Ovary (tissue), 3 donors: ENCODE data around the gene PRDM16.

ENCODE experiments used
- EP300 ChIP-seq: sonication (generic); formaldehyde crosslinking; IDR thresholded peaks from one replicate; pipeline ENCODE4 v1.6.1; 2017; ENCODE audit warnings: antibody characterized with exemption
- POLR2A ChIP-seq: fragments of 450-650 bp; IDR thresholded peaks from one replicate; pipeline ENCODE4 v1.6.1; 2017; ENCODE audit warnings: antibody characterized with exemption, mild to moderate bottlenecking, moderate library complexity
- TF ChIP-seq, protein P1 (sequence below), 3 donors: fragments of 450-650 bp in 2 of 3; fragments of 200-600 bp in 1 of 3; IDR thresholded peaks; one replicate each; pipeline versions ENCODE4 v1.5.1 to v1.8.0; 2016 to 2022; ENCODE audit warnings: antibody characterized with exemption in 3 of 3, mild to moderate bottlenecking in 1 of 3
- donor health status: DM: no; HTN: no; CAD: no.

DNA sequence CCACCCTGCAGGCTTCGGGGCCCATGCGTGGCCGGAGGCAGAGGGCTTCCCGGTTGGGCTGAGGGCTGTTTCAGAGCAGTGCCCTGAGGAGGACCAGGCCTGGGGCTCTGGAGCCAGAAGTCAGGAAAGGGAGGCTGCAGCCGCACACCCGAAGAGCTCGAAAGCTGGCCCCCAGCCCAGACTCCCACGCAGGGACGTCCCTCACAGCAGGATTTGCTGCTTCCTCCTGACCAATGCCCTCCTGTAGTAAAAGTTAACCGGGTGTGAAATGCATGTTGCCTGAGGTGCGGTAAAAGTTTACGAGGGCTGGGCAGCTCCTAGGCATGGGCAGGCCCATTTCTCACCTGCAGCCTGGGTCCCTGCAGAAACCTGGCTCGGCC, 283.9 kb downstream of the PRDM16 start:
- TF ChIP-seq, protein P1, sequence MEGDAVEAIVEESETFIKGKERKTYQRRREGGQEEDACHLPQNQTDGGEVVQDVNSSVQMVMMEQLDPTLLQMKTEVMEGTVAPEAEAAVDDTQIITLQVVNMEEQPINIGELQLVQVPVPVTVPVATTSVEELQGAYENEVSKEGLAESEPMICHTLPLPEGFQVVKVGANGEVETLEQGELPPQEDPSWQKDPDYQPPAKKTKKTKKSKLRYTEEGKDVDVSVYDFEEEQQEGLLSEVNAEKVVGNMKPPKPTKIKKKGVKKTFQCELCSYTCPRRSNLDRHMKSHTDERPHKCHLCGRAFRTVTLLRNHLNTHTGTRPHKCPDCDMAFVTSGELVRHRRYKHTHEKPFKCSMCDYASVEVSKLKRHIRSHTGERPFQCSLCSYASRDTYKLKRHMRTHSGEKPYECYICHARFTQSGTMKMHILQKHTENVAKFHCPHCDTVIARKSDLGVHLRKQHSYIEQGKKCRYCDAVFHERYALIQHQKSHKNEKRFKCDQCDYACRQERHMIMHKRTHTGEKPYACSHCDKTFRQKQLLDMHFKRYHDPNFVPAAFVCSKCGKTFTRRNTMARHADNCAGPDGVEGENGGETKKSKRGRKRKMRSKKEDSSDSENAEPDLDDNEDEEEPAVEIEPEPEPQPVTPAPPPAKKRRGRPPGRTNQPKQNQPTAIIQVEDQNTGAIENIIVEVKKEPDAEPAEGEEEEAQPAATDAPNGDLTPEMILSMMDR (IDR thresholded peaks at IDR 0.05): no peak
- TF ChIP-seq POLR2A: no peak
- no peak for TF ChIP-seq EP300
